HG03066 (cell line): ENCODE measurements around the gene TBL2.
"Not testable (repeated sequence)": the region's sequence is repeated elsewhere in the genome, so short reads cannot be mapped to it uniquely, and the experiment has no call there.

Experiments
- ATAC-seq: cut with Tn5 transposase; IDR thresholded peaks from one replicate; pipeline ENCODE4 v1.9.1; 2021; ENCODE audit warnings: low read depth; ENCODE audit not compliant: unreplicated experiment

TBL2 gene

DNA sequence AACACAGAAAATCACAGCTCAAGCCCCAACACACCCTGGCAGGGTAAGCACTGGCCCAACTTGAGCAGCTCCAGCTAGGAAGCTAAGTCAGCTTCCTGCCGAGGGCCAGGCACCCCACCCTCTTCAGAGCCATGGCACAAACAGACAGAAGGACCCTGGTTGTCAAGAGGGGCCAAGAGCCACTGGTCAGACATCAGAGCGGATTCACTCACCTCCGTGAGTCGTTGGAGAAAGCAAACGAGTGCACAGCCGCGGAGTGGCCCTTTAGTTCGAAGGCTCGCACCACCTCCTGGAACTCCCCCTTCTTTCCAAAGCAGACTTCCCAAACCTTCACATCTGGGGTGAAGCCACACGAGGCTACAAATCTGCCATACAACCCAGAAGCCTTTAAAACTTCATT lies 7.4 kb downstream of the TBL2 start:
- no peak for ATAC-seq

DNA sequence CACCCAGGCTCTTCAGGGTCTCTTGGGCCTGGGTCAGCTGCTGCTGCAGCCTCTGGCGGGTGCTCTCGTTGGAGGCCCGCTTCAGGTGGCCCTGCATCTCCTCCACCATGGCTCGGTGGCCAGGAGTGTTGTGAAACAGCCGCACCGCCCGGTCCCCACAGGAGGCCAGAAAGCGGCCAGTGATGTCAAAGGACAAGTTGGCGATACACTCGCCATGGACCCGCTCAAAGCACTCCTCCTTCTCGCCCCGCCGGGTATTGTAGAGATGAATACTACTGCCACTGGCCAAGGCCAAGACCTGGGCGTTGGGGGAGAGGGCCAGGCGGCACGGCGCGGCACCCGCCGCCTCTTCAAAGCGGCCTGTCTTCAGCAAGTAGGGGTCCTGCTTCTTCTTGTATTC lies 7.9 kb downstream of the TBL2 start:
- no peak for ATAC-seq

DNA sequence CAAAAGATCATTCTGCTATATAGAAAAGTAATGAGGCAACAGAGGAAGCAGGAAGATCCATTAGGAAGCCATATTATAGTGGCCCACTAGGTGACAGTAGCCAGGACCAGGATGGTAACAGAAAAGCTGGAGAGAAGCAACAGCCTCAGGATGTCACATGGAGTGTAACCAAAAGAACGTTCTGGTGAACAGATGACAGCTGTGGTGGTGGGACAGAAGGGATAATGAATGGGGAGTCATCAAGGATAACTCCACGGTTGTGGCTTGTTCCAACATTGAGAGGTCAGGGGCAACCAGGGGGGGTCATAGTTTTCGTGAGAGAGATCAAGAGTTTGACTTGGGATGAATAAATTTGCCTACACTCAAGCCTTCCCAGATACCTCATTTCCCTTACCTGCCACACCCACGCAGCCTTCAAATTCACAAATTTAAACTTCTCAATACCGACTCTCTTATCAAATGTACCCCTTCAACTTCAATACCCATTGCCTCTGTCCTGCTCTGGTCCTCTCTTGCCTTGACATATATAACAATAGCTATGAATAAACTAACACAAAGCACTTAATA lies 9.3 kb downstream of the TBL2 start:
- no peak for ATAC-seq

DNA sequence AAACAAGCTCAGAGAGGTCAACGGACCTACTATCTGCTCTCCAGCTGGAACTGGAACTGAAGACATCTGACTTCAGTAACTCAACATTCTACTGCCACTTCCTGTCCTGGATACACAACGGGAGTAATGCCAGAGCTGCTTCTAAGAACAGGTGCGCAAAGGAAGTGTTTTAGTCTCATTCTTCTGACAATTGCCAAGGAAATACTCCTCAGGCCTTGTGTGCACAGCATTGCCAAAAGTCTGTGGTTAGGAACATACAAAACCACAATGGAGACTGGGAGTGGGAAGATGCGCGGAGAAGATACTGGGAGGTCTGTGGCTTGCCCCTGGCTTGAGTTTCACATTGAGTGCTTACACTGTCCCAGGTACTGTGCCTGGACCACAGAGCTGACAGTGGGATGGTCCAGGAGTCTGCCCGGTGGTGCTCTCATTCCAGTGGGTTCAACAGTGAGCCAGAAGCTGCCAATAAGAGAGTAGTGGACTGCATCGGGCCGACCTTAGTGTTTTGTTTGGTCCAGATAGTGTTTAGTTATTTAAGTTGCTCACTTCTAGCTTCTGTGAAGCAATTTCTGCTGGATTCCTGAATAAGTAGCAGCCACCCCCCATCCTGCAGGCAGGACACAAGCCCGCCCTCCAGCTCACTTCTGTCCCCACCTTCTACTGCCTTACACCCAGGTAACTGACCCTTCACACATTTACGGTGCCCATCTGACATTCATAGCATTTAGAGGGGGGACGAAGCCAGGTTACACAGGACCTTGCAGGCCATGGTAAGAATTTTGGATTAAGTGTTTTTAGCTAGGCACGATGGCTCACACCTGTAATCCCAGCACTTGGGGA lies 10.3 kb downstream of the TBL2 start:
- ATAC-seq: no peak

DNA sequence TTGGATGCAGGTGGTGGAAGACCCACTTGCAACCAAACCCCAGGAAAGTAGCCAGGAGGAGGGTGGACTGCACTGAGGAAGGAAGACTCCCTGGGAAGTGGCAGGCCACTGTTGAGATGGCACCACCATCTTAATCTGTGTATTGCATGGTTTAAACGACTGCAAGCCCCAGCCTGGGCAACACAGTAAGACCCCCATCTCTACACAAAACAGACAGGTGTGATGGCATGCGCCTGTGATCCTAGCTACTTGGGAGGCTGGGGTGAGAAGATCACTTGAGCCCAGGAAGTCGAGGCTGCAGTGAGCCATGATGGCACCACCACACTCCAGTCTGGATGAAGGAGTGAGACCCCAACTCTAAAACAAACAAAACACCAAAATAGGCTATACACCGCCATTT lies 11.2 kb downstream of the TBL2 start:
- ATAC-seq: no peak

- ATAC-seq: not testable (repeated sequence)
Observed at GRCh38 chr7:73566431-73566830, 11.9 kb downstream of the TBL2 start.

- no peak for ATAC-seq
Observed at GRCh38 chr7:73565675-73566340, 12.6 kb downstream of the TBL2 start.

DNA sequence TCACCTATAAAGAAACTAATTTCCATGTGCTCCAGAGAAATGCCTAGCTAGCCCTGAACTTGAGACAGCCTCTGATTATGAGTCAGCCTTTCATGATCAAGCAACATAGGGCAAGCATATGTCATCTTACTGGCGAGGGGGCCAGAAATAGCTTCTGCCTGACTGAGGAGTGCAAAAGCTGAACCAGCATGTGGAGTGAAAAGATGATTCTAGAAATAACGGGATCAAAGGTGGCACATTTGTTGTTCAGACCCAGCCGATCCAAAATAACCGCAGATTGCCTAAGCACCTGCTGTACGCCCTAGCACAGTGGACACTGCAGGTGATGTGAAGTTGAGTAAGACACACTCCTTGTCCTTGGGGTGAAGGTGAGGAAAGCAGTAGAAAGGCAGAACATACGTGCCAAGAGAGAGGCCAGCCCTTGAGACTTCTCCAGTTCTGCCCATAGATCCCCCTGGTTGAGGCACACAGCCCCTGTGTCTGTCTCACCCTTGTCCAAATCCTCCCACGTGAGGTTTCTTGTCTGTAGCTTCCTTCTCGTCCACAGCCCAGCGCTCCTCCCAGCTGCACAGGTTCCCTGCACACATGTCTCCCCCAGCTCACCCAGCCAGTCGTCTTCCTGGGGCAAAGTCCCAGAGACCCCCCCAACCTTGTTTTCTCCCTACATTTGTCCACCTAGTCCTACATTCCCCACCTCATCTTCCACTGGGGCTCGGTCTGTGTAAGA lies 18.1 kb downstream of the TBL2 start:
- no peak for ATAC-seq

GRCh38 chr7:73557397-73558257 lies 20.8 kb downstream of the TBL2 start, which contains the start of gene BCL7B:
BCL7B (minus strand) TSS chr7:73557690; CDS start chr7:73557578, 112 bp downstream.
- peak; percentile 41 for ATAC-seq

GRCh38 chr7:73557108-73557396 lies 21.3 kb downstream of the TBL2 start:
- ATAC-seq: peak; percentile 85

DNA sequence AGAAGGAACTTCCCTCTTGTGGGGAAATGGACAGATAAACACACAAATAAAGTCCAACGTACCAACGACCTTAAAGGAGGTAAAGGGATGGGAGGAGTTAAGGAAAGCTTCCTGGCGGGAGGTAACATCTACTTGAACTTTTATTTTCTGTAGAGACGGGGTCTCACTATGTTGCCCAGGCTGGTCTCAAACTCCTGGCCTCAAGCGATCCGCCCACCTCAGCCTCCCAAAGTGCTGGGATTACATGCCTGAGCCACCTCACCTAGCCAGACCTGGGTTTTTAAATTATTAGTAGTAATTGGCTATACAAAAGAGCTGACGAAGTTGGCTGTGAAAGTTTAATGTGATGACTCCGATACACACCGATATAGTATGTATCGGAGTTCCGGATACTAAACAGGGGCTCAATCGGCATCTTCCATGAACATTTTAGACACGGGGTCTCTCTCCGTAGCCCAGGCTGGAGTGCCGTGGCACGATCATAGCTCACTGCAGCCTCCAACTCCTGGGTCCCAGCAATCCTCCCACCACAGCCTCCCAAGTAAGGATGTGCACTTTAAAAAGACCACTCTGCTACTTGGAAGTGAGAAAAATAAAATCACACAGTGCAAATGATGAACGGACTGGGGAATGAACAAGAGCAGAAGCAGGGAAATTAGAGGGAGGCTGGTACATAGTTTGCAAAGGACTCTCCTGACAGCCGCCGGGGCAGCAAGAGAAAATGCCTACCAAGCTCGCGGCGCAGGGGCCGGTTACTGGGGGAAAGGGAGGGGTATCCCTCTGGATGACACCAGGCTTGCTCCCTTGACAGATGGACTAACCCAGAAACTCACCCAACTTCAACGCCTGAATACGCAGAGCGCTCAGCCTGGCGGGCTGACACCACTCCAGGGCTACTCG lies 21.9 kb downstream of the TBL2 start:
- no peak for ATAC-seq

GRCh38 chr7:73555411-73555982 lies 22.9 kb downstream of the TBL2 start:
- ATAC-seq: no peak

DNA sequence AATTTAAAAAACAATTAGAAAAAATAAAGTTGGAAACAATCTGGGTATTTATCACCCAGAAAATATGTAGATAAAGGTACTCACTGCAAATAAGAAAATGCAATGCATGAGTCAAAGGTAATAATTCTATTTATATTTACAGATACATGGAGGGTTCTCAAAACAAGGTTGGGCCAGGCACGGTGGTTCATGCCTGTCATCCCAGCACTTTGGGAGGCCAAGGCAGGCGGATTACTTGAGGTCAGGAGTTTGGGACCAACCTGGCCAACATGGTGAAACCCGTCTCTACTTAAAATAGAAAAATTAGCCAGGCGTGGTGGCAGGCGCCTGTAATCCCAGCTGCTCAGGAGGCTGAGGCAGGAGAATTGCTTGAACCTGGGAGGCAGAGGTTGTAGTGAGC lies 28.3 kb downstream of the TBL2 start:
- ATAC-seq: not testable (repeated sequence)

DNA sequence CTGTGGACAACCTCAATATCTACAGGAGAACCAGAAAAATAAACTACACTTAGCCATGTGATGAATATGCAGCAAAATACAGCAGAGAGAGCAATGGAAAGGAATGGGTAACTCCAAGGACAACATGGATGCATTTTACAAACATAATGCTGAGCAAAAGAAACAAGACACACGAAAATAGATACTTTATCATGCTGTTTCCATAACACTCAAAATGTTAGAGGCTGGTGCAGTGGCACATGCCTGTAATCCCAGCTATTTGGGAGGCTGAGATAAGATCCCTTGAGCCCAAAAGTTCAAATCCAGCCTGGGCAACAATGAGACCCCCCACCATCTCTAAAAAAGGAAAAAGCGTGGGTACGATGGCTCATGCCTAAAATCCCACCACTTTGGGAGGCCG lies 29.2 kb downstream of the TBL2 start:
- no peak for ATAC-seq

- ATAC-seq: no peak
Observed at GRCh38 chr7:73547841-73548240, 30.5 kb downstream of the TBL2 start.

GRCh38 chr7:73544678-73545077 lies 33.7 kb downstream of the TBL2 start:
- ATAC-seq: no peak

DNA sequence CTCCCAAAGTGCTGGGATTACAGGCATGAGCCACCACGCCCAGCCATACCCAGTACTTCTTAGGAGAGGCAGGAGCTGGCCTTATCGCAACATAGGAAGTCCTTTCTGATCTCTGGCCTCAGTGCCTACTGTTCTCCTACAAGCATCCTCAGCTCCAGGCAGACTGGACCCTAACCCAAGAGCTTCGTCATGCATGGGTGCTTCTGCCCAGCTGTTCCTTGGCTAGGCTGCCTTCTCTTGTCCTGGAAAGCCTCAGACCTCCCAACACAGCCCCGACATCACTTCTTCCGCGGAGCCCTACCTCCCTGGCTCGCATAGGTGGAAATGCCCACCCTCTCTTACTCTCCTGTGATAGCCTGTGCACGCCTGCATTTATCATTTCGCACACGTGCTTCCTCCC lies 36.7 kb downstream of the TBL2 start:
- ATAC-seq: no peak

- no peak for ATAC-seq
Observed at GRCh38 chr7:73539709-73540108, 38.7 kb downstream of the TBL2 start.

DNA sequence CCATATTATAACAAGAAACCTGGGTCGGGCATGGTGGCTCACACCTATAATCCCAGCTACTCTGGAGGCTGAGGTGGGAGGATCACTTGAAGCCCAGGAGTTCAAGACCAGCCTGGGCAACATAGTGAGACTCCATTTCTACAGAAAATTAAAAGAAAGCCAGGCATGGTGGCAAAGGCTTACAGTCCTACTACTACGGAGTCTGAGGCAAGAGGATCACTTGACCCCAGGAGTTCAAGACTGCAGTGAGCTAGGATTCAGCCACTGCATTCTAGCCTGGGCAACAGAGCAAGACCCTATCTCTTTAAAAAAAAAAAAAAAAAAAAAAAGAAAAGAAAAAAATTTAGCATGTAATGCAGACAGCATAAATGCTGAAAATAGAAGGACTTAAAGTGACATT lies 39.9 kb downstream of the TBL2 start:
- not testable (repeated sequence) for ATAC-seq
